Keratinocyte (primary cell): ENCODE results near the gene SLC8A1.

ENCODE experiments used
- CTCF ChIP-seq, 3 experiments: IDR thresholded peaks in 1 of 3; conservative IDR thresholded peaks in 1 of 3; optimal IDR thresholded peaks in 1 of 3; 2 replicates in 2 of 3; 3 replicates in 1 of 3; pipeline versions ENCODE3 to v1.5.1; 2011; ENCODE audit warnings: low read length in 3 of 3, mild to moderate bottlenecking in 3 of 3, moderate library complexity in 2 of 3, control low read depth in 1 of 3, inconsistent platforms in 1 of 3; ENCODE audit not compliant: insufficient read depth in 2 of 3; ENCODE audit errors: extremely low read depth in 1 of 3
- EZH2 ChIP-seq: IDR thresholded peaks from one replicate; pipeline ENCODE4 v1.6.1; 2012; ENCODE audit warnings: inconsistent platforms, mild to moderate bottlenecking, low read length, moderate library complexity

- TF ChIP-seq CTCF (optimal IDR thresholded peaks at IDR 0.05 in 1 of 3, IDR thresholded peaks at IDR 0.05 in 1 of 3, conservative IDR thresholded peaks at IDR 0.05 in 1 of 3; ENCODE audit: extremely low read depth in 1 of 3, insufficient read depth in 2 of 3, low read length in 3 of 3) (no peak), EZH2 (no peak)
These were observed 320.7 kb downstream of the SLC8A1 start for GRCh38 chr2:40131081-40131704.
